GM21447 (cell line): ENCODE results near the gene LRRC47.

ENCODE experiments used
- ATAC-seq: cut with Tn5 transposase; IDR thresholded peaks from one replicate; pipeline ENCODE4 v1.9.1; 2021; ENCODE audit not compliant: unreplicated experiment

LRRC47 gene

GRCh38 chr1:3772715-3773571 lies 23.4 kb downstream of the LRRC47 start, which contains the start of gene SMIM1:
TSS of gene SMIM1 (plus strand) at chr1:3772749. CDS start at chr1:3775374, 2,625 bp downstream.
- peak; percentile 23 for ATAC-seq

DNA sequence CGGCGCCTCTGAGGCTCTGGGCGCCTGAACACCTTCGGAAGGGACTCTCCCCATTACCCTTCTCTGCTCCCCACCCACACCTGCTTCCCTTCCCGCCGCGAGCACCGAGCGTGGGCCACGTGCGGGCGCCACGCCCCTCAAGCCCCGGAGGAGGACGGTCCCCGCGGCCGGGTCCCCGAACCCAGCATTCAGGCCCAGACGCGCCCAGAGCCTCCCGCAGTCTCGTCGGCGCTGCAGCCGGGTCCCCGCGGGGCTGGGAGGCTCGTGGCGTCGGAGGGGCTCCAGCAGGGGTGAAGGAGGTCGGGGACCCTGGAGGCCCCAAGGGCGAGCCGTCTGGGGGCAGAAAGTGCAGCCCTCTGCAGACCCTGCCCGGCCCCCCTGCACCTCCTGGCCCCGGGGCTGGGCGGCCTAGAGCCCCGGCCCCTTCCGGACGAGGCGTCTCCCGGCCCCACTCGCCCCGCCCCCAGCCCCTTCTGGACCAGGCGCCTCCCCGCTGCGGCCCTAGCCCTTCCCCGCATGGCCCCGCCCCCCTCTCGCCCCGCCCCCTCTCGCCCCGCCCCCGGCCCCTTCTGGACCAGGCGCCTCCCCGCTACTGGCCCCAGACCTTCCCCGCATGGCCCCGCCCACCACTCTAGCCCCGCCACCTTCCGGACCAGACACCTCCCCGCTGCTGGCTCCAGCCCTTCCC lies 24.1 kb downstream of the LRRC47 start:
- ATAC-seq: peak; percentile 60

DNA sequence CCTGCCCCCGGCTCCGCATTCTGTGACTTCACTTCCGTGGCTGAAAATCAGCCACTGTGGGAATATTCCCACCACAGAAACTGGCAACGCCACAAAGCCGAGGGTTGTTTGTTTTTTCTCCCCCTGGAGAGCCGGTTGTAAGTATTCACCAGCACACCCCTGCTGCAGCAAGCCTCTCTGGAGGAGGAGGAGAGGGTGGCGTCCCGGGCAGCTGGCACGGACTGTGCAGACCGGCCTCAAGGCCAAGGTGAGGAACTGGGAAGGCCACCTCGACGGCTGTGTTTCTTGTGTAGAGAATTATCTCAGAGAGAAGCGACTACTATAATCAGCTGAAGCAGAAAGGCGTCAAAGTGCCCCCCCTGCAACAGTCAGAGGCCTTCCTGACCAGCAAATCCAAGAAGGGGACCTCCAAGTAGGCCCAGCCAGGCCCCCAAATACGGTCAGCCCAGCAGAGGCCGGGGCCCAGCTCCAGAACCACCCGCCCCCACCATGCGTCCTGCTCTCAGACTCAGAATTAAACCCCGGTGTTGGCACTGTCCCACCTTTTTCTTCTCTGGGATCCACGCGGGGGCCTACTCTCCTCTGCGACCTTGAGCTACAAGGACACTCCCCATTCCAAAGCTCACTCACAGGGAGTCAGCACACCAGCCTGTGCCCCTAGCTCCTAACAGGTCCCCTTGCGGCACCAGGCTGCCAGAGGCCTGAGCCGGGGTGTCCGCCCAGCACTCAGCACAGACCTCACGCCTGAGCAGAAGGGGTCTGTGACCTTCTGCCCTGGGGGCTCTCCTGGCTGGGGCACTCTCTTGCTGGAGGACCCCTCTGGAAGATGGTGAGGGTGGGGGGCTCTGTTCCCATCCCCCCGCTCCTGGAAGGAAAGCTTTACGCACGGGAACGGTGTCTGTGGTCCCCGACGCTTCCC lies 24.9 kb downstream of the LRRC47 start:
- no peak for ATAC-seq

GRCh38 chr1:3770047-3770765 lies 26.1 kb downstream of the LRRC47 start:
- ATAC-seq: no peak

DNA sequence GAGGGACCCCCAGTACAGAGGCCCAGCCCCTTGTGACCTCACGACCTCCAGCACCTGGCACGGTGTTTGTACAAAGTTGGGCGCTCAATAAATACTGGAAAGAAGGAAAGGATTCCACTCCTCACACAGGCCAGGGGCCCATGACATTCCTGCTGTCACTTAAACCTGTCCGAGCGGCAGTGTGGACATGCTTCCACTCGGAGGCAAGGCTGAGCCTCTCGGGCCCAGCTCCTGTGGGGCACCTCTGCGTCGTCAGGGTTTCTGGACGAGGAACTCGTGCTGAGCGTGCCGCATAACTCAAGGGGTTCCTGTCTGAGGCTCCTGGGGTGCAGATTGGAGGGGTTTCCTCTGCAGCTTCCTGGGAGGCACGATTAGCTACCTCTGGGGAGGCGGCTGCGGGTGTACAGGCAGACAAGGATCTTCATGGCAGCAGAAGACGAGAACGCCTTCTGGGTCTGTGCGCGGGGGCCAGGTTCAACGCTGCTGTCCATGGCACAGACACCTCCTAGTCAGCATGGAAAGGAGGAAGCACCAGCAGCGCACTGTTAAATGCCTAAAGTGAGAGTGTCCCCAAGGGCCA lies 27.4 kb downstream of the LRRC47 start:
- ATAC-seq: no peak

DNA sequence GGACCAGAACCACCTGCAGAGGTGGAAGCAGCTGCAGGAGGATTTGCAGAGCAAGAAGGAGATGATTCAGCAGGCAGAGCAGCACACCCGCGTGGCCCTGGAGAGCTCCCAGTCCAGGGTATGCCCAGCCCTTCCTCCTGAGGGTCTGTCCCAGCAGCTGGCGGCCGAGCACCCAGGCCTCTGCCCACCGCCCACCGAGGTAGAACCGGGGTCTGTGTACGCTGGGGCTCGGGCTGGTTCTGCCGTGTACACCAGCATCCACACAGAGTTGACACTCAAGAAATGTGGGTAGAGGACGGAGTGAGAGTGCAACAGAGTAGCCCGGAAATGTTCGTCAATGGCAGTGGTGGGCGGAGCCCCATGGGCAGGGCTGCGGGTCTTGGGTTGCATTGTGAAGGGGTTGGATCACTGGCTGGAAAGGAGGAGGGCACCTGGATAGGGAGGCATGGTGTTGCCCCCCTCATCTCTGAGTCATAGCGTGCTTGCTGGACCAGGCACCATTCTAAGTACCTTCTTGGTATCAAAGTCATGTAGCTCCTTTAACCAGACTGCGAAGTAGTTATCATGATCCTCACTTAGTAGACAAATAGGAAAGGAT lies 28.9 kb downstream of the LRRC47 start:
- ATAC-seq: no peak

GRCh38 chr1:3763351-3764125 lies 32.8 kb downstream of the LRRC47 start:
- ATAC-seq: no peak

GRCh38 chr1:3762873-3763228 lies 33.4 kb downstream of the LRRC47 start:
- ATAC-seq: no peak

- no peak for ATAC-seq
These were observed 34.0 kb downstream of the LRRC47 start for GRCh38 chr1:3762151-3762872.

GRCh38 chr1:3761296-3762010 lies 34.8 kb downstream of the LRRC47 start:
- ATAC-seq: no peak

- ATAC-seq: no peak
These were observed 36.5 kb downstream of the LRRC47 start for GRCh38 chr1:3759796-3760195.

- ATAC-seq: no peak
These were observed 37.1 kb downstream of the LRRC47 start for GRCh38 chr1:3759164-3759563.

GRCh38 chr1:3756394-3756793 lies 39.9 kb downstream of the LRRC47 start:
- ATAC-seq: no peak

DNA sequence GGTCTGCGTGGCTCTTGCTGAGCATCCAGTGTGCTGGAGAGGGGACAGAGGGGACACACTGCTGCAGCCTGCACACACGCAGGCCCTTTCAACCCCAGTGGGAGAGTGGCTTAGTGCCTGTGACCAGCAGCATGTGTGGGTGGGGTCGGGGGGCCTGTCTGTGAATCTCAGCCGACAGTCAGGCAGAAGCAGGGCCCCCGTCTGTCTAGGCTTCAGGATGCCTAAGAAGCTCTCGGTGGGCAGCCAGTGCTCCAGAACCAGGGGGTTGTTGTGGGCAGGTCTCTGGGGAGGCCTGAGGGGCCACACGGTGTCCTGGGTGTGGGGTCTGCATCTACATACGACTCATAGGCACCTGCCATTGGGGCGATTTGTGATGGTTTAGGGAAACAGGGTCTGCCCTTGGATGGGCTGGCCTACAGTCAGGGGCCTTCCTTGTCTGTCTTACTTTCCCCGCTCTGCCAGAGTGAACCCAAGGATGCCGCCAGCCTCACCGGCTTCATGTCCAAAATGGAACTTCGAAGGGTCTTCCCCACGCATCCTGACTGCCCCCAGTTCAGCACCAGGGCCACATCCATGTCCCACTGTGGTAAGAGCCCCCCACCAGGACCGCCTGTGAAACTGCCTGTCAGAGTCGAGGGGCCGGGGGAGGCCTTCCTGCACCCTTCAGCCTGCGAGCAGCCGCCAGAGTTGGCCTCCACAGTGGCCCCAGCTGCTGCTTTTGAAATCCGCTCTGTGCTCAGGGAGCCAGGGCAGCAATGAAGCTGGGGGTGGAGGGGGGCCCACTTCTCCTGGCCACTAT lies 42.4 kb downstream of the LRRC47 start:
- no peak for ATAC-seq

DNA sequence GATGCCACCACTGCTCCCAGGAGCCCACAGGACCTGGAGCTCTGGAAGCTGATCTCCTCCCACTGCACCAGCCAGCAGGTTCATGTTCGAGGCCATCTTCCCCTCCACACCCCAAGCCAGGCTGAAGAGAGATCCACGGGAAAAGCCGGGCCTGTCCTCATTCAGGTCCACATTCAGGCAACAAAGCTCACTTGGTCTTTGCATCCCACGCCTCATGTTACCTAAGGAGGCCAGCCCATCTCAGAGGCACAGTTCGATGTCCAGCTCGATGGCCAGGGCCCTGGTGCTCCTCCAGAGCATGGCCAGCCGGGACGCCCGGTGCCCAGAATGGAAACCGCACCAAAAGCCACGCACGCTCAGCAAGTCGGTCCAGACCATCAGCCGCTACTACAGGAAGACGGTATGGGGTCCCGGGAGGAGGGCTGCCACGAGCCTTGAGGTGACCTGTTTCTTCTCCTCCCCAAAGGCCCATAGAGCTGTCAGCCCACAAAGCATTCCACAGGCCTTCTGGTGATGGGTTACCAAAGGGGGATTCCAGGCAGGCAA lies 43.8 kb downstream of the LRRC47 start, which contains the start of gene CCDC27:
CCDC27 (plus strand) TSS at position 51 of the 546 bp plus-strand sequence; CDS start at position 83, 32 bp downstream.
- ATAC-seq: no peak

- no peak for ATAC-seq
These were observed 45.6 kb downstream of the LRRC47 start for GRCh38 chr1:3750741-3751140.

GRCh38 chr1:3749512-3749911 lies 46.8 kb downstream of the LRRC47 start:
- ATAC-seq: no peak
